HG03066 (cell line): ENCODE data around the gene USP15.

ENCODE experiments used
- ATAC-seq: cut with Tn5 transposase; IDR thresholded peaks from one replicate; pipeline ENCODE4 v1.9.1; 2021; ENCODE audit warnings: low read depth; ENCODE audit not compliant: unreplicated experiment

USP15 gene

DNA sequence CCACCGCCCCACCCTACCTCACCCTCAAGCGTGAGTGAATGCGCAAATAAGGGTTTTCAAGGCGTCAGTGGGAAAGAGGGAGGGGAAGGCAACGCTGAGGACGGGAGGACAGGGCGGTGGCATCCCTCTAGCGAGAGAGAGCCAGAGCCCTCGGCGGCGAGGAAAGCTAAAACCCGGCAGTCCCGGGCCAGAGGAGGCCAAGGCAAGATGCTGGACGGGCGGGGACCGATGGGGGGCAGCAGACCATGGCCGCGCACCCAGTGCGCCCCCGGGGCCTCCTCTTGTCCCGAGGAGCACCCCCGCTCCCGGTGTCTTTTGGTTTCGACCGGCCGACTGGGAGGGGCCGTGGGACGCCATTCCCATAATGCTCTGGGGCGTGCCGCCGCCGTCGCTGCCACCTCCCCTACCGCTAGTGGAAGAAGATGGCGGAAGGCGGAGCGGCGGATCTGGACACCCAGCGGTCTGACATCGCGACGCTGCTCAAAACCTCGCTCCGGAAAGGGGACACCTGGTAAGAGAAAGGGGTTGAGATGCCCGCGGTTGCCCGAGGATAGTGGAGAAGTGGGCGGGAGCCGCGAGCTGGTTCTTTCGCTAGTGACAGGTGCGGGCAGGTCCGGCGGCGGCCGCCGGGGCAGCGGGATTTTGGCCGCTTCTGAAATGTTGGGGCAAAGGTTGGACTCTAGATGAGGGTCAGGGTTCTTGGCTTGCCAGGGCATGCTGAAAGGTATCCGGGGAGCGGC is at the start of gene USP15:
Gene USP15 (plus strand): TSS at position 412 of the 740 bp plus-strand sequence. CDS start 11 bp downstream, at position 423.
- ATAC-seq, result peak; percentile 66

DNA sequence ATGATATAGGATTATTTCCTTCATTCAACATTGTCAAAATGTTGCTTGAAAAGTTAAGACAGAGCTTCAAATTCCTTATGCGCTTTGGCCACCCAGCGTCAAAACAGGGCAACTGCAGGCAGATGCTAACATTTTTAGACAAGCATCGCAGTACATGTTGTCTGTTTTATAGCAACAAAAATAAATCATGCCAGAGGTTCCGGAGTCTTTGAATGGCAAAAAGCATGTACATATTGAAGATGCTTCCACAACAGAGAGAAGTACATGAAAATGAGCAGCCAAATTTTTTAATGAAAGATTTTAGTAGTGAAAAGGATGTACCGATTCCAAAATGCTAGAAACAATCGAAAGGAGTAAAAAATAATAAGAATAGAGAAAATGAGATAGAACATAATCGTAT is 49.8 kb upstream of the USP15 start:
- peak; percentile 80 for ATAC-seq

DNA sequence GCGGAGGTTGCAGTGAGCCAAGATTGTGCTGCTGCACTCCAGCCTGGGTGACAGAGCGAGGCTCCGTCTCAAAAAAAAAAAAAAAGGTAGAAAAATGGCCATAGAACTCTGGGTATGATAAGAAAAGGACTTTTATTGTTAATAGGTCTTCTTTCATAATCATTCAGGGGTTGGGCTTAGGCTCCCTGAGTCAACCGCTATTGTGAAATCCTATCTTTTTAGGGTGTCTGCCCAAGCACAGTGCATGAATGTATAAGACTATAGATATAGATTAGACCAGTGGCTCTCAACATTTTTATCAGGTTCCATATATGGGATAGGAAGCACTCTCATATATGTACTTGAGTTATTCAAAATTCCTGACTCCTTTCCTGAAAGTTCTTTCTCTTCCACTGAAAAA is 48.7 kb upstream of the USP15 start:
- no peak for ATAC-seq

DNA sequence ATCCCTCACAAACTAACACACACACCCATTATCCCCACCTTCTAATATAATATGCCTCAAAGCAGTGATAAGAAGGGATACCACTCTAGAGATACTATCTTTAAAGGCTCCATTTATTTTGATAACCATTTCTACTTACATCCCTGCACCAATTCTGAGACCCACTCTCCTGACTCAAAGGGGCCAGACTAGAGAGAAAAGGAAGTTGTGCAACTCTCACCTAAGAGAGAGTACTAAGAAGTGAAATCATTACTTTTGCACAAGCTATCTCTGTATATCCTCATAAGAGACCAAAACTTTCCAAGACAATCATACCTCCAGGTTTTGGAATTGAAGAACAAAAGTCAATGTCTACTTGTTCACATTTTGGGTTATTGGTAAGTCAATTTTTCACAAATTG is 45.4 kb upstream of the USP15 start:
- no peak for ATAC-seq

DNA sequence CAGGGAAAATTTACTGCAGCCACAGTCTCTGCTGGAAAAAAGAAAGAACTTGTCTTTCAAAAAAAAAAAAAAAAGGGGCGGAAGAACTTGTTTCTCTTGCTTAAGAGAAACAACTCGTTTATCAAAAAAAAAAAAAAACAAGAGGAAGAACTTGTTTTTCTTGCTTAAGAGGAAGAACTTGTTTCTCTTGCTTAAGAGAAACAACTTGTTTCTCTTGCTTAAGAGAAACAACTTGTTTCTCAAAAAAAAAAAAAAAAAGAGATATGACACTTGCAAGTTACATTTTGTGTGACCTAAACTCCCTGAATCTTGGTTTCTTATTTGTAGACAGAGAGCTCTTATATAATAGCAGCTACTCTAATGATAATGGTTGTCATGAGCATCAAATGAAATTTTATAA is 44.7 kb upstream of the USP15 start:
- ATAC-seq, result no peak

DNA sequence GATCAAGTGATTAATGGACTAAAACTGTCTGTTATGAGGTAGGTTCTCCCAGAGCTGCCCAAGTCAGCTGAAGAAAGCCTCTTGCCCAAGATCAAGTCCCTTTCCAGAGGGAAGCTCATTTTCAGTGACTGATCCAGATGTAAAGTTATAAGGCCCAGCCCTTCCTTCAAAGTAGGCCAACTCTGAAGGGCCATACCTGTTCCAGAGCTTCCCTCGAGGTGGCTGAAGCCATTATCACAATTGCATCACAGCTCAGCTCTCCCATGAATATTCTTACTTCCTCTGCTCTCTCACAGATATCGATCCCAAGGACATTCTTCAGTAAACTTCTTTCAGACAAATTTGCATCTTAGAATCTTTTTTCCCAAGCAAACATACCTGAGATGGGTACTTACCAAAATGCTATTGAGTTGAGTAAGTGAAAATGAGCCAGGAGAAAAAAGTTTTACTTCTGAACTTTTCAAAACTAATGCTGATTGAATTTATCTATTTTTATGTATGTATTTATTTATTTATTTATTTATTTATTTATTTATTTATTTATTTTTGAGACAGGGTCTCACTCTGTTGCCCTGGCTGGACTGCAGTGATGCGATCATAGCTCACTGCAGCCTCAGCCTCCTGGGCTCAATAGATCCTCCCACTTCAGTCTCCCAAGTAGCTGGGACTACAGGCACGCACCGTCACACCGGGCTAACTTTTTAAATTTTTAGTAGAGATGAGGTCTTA is 42.6 kb upstream of the USP15 start:
- no peak for ATAC-seq

DNA sequence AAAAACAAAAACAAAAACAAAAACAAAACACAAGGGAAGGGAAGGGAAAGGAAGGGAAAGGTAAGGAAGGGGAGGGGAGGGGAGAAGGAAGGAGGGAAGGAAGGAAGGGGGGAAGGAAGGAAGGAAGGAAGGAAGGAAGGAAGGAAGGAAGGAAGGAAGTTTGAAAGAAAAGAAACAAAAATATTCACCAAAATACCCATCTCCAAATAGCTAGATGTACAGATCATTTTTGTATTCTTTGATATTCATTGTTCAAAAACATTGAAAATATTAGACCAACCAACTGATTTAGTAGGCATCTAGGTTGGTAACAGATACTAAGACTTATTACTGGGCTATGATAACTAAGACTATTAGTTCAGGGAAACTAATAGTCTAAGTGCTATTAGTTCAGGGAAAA is 39.1 kb upstream of the USP15 start:
- ATAC-seq, result no peak

DNA sequence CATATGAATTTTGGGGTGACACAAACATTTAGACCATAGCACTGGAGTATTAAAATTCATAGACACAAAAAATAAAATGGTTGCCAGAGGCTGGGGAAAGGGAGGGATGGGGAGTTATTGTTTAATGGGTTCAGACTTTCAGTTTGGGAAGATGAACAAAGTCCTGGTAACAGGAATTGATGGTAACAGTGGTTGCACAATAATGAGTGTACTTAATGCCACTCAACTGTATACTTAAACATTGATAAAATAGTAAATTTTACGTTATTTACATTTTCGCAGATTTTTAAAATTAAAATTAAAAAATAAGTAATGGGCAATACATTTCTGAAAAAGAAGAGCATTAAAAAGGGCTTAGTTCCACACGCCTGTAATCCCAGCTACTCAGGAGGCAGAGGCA is 35.6 kb upstream of the USP15 start:
- no peak for ATAC-seq

DNA sequence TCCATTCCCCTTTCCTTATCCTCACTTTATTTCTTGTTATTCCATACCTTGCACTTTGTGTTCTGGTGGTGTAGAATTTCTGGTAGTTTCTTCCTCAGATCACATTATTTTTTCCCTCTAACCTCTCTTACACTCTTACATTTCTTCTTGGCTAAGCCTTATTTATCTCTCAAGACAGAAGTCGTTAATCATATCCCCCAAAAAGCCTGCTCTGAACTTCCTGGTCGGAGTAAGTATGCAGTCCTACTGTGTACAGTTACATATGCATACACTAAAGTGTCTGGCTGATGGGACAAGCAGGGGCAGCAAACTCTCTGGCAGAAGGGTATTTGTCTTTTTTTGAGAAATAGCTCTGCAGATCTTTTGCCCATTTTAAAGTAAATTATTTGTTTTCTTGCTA is 33.1 kb upstream of the USP15 start:
- ATAC-seq, result no peak

DNA sequence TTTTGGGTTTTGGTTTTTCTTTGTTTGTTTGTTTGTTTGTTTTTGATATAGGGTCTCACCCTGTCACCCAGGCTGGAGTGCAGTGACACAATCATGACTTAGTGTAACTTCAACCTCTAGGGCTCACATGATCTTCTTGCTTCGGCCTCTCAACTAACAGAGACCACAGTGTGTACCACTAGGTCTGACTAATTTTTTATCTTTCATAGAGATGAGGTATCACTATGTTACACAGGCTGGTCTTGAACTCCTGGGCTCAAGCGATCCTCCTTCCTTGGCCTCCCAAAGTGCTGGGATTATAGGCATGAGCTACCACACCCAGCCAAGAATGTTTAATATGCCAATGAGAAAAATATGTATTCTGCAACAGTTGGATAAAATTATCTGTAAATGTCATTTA is 29.6 kb upstream of the USP15 start:
- ATAC-seq, result no peak

DNA sequence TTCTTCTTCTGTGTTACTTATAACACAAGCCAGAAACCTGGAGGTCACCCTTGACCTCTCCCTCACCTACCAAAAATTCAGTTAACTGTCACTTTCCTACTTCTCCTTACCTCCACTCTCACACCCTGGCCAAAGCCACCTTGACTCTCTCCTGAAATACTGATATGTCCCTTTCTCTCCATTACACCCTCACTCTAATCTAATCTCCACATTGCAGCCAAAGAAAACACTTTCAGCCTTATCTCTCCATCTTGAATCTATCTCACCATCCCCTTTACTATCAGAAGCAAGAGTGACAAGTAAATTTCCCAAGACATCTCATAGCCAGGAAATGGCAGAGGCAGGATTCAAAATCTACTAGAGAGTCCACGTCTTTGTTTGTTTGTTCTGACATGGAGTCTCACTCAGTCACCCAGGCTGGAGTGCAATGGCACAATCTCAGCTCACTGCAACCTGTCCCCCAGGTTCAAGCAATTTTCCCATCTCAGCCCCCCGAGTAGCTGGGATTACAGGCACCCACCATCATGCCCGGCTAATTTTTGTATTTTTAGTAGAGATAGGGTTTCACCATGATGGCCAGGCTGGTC is 28.0 kb upstream of the USP15 start:
- no peak for ATAC-seq

DNA sequence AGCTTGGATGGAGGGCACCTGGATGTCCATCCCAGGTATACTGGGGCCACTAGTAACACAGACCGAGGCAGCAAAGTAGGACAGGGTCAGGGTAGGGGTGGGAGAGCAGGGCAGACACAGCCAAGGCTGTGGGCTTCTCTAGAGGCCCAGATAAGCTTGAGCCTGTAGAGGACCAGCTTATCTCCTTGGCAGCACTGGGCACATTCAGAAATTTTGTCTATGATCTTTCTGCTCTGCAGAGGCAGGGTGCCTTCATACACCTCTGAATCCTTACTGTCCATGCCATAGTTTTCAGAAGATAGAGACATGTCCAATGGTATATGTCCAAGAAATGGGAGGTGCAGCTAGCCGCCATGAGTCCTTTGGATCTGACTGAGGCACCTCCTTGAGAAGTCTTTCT is 26.4 kb upstream of the USP15 start:
- no peak for ATAC-seq

DNA sequence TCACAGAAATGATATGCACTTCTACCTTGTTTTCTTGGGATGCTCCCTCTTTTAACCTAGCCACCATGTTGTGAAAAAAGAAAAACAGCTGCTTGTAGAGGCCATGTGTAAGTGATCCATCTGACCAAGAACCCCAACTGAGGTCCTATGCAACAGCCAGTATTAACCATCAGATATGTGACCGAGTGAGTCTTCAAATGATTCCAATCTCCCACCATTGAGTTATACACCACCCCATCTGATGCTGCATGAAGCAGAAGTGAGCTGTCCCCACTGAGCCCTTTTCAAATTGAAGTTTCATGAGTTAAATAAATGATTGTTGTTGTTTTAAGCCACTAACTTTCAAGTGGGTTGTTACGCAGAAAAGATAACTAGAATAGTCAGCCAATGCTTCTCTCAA is 20.6 kb upstream of the USP15 start:
- no peak for ATAC-seq

DNA sequence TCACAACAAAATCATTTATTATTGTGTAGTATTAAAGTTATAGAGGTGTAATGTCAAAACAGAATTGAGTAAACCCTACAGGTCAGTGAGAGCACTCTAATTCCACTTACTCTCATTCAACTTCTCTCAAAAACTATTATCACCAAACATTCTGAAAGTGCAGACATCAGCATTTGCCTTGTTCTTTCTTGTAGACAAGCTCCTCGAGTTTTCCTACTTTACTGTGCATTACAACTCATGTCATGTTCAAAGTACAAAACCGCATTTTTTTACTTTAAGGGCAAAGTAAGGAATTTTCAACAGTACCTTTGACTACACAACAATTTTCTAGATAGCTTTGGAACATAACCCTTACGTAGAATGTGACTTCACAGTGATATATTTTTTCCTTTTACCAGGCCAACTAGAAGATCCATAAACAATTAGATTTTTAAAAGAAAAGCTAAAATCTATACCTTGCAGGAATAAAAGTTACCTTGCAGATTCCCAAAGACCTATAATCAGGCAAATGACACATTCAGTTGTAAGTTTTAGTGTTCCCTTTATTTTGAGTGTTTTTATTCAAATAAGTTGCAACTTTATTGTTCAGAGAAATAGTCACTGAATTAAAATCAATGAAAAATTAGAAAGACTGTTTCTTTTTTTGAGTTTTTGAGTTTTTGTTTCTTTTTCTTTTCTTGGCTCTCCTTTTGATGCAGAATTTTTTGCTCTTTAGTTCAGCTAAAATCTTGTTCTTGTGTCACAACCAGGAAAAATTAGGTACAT is 12.7 kb upstream of the USP15 start:
- no peak for ATAC-seq

DNA sequence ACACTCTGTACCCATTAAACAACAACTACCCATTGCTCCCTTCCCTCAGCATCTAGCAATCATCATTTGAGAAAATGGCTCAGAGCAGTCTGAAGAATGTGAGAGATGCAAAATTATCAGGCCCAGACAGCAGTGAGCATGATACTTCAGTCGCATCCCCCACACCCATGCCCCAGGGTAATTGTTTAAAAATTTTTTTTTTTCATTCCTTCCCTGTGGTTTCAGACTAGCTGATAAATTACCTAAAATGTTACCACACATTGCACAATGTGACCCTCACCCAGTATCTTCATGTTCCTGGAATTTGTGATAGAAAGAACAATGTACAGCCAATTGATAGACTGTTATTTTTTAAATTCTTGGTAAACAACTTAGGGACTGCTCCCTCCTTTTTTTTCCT is 11.3 kb upstream of the USP15 start:
- ATAC-seq, result no peak

DNA sequence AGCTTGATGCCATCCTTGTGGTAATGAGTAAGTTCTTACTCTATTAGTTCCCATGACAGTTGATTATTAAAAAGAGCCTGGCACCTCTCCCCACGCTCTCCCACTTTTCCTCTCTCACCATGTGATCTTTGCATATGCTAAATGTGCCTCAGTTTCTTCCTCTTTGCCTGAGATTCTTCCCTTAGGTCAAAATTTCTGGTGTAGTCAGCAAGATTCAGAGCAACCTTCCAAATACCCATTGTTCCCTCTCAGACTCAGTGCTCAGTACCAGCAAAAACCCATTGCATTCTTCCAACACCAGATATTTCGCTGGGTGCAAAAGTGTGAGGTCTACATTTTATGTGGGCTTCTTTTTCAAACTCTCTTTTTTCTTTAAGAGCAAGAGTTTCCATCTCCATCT is 10.8 kb upstream of the USP15 start:
- ATAC-seq, result no peak

DNA sequence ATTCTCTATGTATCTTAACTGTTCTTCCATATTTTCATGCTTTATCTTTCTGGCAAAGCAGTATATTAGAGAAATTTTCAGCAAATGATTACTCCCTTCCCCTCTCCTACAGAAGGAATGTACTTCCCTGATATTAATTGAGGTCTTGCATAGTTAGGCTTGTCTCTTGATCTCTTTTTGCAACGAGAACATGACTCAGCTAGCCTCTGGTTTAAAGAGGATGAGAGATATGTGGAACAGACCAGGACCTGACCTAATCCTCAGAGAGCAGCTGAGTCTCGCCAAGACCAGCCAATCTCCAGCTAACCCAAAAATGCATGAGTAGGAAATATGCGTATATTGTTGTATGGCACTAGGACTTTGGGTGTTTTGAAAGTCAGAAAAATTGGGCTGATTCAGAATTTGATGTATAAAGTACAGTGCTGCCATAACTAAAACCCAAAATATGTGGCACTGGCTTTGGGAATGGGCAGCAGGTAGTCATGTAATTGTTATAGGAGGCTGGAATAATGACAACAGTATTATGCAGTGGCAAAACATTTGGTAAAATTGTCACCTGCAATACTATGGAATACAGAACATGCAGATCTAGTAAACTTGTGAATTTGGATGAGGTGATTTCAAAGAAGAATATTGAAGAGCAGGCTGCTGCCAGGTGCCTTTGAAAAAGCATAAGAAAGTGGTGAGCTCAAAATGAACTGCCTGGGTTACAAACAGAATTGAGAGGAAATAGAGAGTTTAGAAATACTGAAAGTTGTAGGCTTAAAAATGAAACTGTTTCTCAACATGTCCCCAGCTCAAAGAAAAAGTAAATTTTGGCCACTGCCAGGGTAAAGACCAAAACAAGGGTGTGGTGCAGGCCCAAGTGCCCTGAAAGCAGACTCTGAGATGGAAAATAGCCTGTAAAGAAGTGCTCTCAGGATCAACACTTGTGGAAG is 9.3 kb upstream of the USP15 start:
- ATAC-seq, result peak; percentile 97

DNA sequence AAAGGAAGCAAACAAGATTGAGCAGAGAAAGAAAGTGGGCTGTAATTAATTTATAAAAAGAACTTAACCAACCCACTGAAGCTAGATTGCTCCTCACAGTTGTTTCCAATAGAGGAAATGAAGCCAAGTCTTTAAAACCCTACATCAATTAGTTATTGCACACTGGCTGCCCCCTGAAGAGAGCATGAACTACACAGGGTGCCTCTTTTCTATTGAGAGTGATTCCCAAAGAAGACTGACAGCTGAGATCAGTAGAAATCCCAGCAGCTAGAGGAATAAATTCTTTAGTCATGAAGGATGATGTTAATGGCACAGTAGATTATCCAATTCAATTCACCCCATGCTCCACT is 8.6 kb upstream of the USP15 start:
- ATAC-seq, result peak; percentile 38

DNA sequence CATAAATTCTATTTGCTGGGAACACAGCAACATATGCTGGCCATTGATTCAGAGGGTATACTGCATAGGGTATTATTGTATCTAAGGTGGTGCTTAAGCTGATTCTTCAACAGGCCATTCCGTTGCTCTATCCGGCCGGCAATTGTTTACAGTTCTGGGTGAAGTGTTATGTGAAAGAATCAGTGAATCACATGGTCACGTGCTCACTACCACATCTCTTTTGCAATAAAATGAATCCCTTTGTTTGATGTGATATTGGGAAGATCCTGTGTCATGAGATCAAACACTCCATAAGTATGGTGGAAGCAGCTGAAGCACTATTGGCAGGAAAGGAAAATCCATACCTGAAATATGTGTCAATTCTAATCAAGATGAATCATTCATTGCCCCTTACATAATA is 7.6 kb upstream of the USP15 start:
- no peak for ATAC-seq

DNA sequence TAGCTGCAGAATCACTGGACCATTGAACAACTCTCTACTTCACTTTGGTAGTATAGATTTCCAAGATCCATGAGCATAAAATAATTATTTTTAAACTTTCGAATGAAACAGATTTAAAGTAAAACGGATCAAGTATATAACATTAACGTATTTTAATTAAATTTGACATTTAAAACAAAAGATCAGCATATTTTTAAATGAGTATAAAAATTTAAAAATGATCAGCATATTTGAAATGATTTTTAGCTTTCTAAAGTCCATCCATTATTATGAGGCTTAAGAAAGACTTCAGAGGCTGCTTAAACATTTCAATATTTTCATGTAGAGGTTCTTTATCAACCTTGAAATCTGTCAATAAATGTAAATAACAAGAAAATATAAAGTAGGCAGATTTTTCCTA is 5.2 kb upstream of the USP15 start:
- ATAC-seq, result no peak
